ENCODE results near the gene PFN3. TPM values are rescaled to one million over a fixed set of nuclear protein-coding genes. Genes with fewer than 3 reads are reported as not detected.

PFN3 gene
- total RNA-seq, 6 experiments from 2014 or later, result not detected

- H3K9me3 Mint-ChIP-seq, result no peaks in the 10 kb centered on the region
- no peak for TF ChIP-seq CTCF (IDR thresholded peaks at IDR 0.05)
- peaks cover 5% of the 10 kb centered on the region for H3K4me1 Mint-ChIP-seq (ENCODE audit: low read depth)
- H3K27me3 Mint-ChIP-seq (ENCODE audit: insufficient read depth), result peaks cover 26% of the 10 kb centered on the region
- no peak for DNase-seq
- no peak overlapping the region for H3K4me3 Mint-ChIP-seq
- H3K27ac Mint-ChIP-seq, result no peak overlapping the region
- no peaks in the 10 kb centered on the region for H3K36me3 Mint-ChIP-seq (ENCODE audit: low read depth)
Measured at GRCh38 chr5:177355868-177356168, 44.6 kb downstream of the PFN3 start.

GRCh38 chr5:177355162-177355867, 45.1 kb downstream of the PFN3 start:
- DNase-seq, result no peak
- Mint-ChIP-seq H3K9me3 (no peaks in the 10 kb centered on the region), H3K27ac (no peak overlapping the region), H3K36me3 (ENCODE audit: low read depth) (no peaks in the 10 kb centered on the region), H3K4me3 (no peak overlapping the region), H3K27me3 (ENCODE audit: insufficient read depth) (peaks cover 23% of the 10 kb centered on the region), H3K4me1 (ENCODE audit: low read depth) (peaks cover 11% of the 10 kb centered on the region)
- TF ChIP-seq CTCF (IDR thresholded peaks at IDR 0.05), result no peak

GRCh38 chr5:177354711-177355110, 45.8 kb downstream of the PFN3 start:
- H3K27ac Mint-ChIP-seq, result no peak overlapping the region
- no peak overlapping the region for H3K4me3 Mint-ChIP-seq
- H3K27me3 Mint-ChIP-seq (ENCODE audit: insufficient read depth), result peaks cover 17% of the 10 kb centered on the region
- peaks cover 17% of the 10 kb centered on the region for H3K4me1 Mint-ChIP-seq (ENCODE audit: low read depth)
- no peaks in the 10 kb centered on the region; the same call in 1 of the 2 replicates for H3K36me3 Mint-ChIP-seq (ENCODE audit: low read depth)
- DNase-seq, result no peak
- no peak for TF ChIP-seq CTCF (IDR thresholded peaks at IDR 0.05)
- H3K9me3 Mint-ChIP-seq, result no peaks in the 10 kb centered on the region

- Mint-ChIP-seq H3K27me3 (ENCODE audit: insufficient read depth) (peaks cover 12% of the 10 kb centered on the region), H3K36me3 (ENCODE audit: low read depth) (no peaks in the 10 kb centered on the region; the same call in 1 of the 2 replicates), H3K9me3 (no peaks in the 10 kb centered on the region), H3K4me3 (no peak overlapping the region), H3K4me1 (ENCODE audit: low read depth) (peaks cover 21% of the 10 kb centered on the region), H3K27ac (no peak overlapping the region)
- no peak for DNase-seq
- no peak for TF ChIP-seq CTCF (IDR thresholded peaks at IDR 0.05)
Measured at GRCh38 chr5:177354256-177354655, 46.2 kb downstream of the PFN3 start.

- Mint-ChIP-seq H3K4me1 (ENCODE audit: low read depth) (peaks cover 26% of the 10 kb centered on the region), H3K27me3 (ENCODE audit: insufficient read depth) (peaks cover 9% of the 10 kb centered on the region), H3K27ac (no peak overlapping the region), H3K9me3 (no peaks in the 10 kb centered on the region), H3K4me3 (no peak overlapping the region), H3K36me3 (ENCODE audit: low read depth) (no peaks in the 10 kb centered on the region; the same call in 1 of the 2 replicates)
- DNase-seq, result no peak
- TF ChIP-seq CTCF (IDR thresholded peaks at IDR 0.05), result no peak
Measured at GRCh38 chr5:177353093-177353492, 47.4 kb downstream of the PFN3 start.
